ENCODE results near the gene UIMC1.

DNA sequence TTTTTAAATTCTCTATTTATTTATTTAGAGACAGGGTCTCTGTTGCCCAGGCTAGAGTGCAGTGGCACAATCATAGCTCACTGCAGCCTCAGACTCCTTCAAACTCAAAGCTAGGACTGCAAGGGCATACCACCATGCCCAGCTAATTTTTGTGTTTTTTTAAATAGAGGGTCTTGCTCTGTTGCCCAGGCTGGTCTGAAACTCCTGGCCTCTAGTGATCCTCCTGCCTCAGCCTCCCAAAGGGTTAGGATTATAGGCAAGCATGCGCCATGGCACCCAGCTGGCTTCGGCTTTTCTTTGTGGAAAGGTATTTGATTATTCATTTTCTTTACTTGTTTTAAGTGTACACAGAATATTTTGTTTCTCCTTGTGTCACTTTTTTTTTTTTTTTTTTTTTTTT is 21.1 kb upstream of the UIMC1 start:
- TF ChIP-seq, protein P1, sequence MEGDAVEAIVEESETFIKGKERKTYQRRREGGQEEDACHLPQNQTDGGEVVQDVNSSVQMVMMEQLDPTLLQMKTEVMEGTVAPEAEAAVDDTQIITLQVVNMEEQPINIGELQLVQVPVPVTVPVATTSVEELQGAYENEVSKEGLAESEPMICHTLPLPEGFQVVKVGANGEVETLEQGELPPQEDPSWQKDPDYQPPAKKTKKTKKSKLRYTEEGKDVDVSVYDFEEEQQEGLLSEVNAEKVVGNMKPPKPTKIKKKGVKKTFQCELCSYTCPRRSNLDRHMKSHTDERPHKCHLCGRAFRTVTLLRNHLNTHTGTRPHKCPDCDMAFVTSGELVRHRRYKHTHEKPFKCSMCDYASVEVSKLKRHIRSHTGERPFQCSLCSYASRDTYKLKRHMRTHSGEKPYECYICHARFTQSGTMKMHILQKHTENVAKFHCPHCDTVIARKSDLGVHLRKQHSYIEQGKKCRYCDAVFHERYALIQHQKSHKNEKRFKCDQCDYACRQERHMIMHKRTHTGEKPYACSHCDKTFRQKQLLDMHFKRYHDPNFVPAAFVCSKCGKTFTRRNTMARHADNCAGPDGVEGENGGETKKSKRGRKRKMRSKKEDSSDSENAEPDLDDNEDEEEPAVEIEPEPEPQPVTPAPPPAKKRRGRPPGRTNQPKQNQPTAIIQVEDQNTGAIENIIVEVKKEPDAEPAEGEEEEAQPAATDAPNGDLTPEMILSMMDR (IDR thresholded peaks at IDR 0.05) = no peak
- TF ChIP-seq POLR2A (IDR thresholded peaks at IDR 0.05) = no peak

Measured in thyroid gland (tissue), 4 donors.